HL-60 (cell line): ENCODE measurements around the gene SLC22A16.

Experiments used
- DNase-seq, 2 experiments: peaks; one replicate each; pipeline ENCODE4 v3.0.0-alpha.2; 2010 to 2020; ENCODE audit warnings: low read depth in 1 of 2, low spot score in 1 of 2
- H3K27ac ChIP-seq: fragments of 250-450 bp; sonication (Bioruptor Pico); replicated peaks from 2 replicates; pipeline ENCODE4 v1.5.1; 2020; ENCODE audit warnings: mild to moderate bottlenecking, moderate library complexity
- H3K27me3 ChIP-seq: fragments of 250-450 bp; sonication (Bioruptor Pico); 2 replicates; pipeline ENCODE4 v1.5.1; 2021; ENCODE audit warnings: mild to moderate bottlenecking, moderate library complexity; ENCODE audit not compliant: insufficient read depth, poor library complexity, severe bottlenecking
- H3K4me3 ChIP-seq: replicated peaks from 2 replicates; pipeline ENCODE4 v1.5.1; 2011; ENCODE audit warnings: mild to moderate bottlenecking, control low read depth, low read length; ENCODE audit not compliant: insufficient read depth
- GABPA ChIP-seq: IDR thresholded peaks from 2 replicates; pipeline ENCODE4 v1.6.1; 2012; ENCODE audit warnings: low read depth
- POLR2AphosphoS5 ChIP-seq: IDR thresholded peaks from 2 replicates; pipeline ENCODE4 v1.6.1; 2012; ENCODE audit warnings: low read depth
- SPI1 ChIP-seq: IDR thresholded peaks from 2 replicates; pipeline ENCODE4 v1.6.1; 2012; ENCODE audit warnings: low read depth, mild to moderate bottlenecking, borderline replicate concordance
- TF ChIP-seq, protein P1 (sequence below): IDR thresholded peaks from one replicate; pipeline ENCODE4 v1.5.1; 2011; ENCODE audit warnings: low read length, control low read depth, inconsistent platforms; ENCODE audit not compliant: insufficient read depth
- TF ChIP-seq, protein P2 (sequence below): IDR thresholded peaks from 2 replicates; pipeline ENCODE4 v1.6.1; 2012; ENCODE audit warnings: low read depth; ENCODE audit not compliant: insufficient replicate concordance

The SLC22A16 gene

DNA sequence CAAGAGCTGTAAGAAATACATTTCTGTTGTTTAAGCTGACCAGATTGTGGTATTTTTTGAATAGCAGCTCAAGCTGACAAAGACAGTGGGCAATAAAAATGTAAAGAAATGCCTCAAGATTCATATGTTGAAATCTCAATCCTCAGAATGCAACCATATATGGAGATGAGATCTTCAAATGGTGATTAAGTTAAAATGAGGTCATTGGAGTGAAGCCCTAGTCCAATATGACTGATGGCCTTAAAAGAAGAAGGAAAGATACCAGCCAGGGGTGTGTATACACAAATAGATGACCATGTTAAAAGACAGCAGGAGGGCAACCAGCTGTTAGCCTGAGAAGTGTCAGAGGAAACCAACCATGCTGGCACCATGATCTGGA lies 54.0 kb downstream of the SLC22A16 start:
- no peak for DNase-seq

DNA sequence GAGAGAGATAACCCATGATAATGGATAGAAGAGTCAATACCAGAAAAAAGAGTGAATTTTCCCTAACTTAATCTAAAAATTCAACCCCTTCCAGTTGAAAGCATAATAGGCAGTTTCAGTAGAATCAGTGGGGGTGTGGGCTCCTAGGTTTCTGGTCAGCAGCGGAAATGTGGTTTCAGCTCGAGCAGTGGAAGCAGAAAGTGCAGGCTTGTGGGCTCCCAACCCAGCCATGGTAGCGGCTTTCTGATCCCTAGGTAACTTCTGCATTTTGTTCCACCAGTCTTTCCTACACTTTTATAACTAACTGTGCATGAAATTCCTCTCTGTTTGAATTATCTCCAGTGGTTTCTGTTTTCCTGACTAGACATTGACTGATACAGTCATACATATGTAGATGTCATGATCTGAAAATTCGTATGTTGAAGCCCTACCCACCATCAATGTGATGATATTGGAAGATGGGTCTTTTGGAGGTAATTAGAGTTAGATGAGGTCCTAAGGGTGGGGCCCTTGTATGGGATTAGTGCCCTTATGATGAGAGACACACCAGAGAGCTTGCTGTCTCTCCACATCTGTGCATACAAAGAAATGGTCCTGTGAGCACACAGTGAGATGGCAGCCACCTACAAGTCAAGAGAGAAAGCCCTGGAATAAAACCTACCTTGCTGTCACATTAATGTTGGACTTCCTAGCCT lies 54.5 kb downstream of the SLC22A16 start:
- TF ChIP-seq POLR2AphosphoS5, result peak; percentile 71; the same call in 1 of the 2 replicates
- no peak for TF ChIP-seq GABPA
- peak; percentile 5; the same call in 1 of the 2 replicates for TF ChIP-seq SPI1
- DNase-seq, result peak; percentile 20 to 93
- H3K27ac ChIP-seq, result peak overlapping the region; percentile 62

More for the DNA sequence above, 54.0 kb downstream of the SLC22A16 start:
- no peak for TF ChIP-seq GABPA
- TF ChIP-seq, protein P1, sequence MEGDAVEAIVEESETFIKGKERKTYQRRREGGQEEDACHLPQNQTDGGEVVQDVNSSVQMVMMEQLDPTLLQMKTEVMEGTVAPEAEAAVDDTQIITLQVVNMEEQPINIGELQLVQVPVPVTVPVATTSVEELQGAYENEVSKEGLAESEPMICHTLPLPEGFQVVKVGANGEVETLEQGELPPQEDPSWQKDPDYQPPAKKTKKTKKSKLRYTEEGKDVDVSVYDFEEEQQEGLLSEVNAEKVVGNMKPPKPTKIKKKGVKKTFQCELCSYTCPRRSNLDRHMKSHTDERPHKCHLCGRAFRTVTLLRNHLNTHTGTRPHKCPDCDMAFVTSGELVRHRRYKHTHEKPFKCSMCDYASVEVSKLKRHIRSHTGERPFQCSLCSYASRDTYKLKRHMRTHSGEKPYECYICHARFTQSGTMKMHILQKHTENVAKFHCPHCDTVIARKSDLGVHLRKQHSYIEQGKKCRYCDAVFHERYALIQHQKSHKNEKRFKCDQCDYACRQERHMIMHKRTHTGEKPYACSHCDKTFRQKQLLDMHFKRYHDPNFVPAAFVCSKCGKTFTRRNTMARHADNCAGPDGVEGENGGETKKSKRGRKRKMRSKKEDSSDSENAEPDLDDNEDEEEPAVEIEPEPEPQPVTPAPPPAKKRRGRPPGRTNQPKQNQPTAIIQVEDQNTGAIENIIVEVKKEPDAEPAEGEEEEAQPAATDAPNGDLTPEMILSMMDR, result no peak
- no peak overlapping the region for H3K4me3 ChIP-seq
- peak overlapping the region; percentile 56 for H3K27ac ChIP-seq
- H3K27me3 ChIP-seq, result no peaks in the 10 kb centered on the region

DNA sequence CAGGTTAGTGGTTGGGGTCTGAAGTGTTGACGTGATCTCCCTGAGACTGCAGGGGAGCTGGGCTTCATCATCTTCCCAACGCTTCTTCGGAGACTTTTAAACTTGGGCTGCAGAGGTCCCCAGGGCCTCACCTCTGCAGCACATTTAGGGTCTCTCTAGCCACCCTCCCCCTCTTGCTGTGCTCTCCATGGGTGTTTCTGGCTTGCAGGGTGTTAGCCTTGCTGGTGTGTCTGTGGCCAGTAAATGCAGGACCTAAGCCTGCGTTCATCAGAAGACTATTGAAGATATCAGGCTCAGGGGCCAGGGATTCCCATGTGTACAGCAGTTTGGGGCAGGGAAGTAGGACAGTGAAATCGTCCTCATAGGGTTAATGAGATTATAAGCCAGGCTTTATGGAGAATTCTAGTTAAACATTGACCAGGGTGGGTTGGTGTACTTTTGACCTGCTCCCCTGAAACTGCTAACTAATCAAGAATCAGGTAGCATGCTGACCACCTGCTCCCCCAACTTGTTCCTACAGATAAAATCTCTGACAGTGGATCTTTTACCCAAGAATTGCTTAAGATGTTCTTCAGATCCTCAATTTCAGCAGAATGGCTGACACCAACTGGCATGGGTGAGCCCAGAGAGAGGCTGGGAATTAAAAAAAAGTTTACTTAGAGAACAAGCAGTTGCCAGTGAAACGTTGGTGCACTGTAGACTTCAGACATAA lies 57.2 kb downstream of the SLC22A16 start:
- Histone ChIP-seq H3K27ac (0 out of 2 replicates have a peak overlapping the region, but pooled peaks have one; percentile 1), H3K27me3 (no peaks in the 10 kb centered on the region), H3K4me3 (no peak overlapping the region)
- DNase-seq, result no peak
- no peak for TF ChIP-seq SPI1
- no peak for TF ChIP-seq POLR2AphosphoS5
- TF ChIP-seq, protein P1, result no peak
- TF ChIP-seq, protein P2, sequence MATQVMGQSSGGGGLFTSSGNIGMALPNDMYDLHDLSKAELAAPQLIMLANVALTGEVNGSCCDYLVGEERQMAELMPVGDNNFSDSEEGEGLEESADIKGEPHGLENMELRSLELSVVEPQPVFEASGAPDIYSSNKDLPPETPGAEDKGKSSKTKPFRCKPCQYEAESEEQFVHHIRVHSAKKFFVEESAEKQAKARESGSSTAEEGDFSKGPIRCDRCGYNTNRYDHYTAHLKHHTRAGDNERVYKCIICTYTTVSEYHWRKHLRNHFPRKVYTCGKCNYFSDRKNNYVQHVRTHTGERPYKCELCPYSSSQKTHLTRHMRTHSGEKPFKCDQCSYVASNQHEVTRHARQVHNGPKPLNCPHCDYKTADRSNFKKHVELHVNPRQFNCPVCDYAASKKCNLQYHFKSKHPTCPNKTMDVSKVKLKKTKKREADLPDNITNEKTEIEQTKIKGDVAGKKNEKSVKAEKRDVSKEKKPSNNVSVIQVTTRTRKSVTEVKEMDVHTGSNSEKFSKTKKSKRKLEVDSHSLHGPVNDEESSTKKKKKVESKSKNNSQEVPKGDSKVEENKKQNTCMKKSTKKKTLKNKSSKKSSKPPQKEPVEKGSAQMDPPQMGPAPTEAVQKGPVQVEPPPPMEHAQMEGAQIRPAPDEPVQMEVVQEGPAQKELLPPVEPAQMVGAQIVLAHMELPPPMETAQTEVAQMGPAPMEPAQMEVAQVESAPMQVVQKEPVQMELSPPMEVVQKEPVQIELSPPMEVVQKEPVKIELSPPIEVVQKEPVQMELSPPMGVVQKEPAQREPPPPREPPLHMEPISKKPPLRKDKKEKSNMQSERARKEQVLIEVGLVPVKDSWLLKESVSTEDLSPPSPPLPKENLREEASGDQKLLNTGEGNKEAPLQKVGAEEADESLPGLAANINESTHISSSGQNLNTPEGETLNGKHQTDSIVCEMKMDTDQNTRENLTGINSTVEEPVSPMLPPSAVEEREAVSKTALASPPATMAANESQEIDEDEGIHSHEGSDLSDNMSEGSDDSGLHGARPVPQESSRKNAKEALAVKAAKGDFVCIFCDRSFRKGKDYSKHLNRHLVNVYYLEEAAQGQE, result no peak
- no peak for TF ChIP-seq GABPA

More for the DNA sequence above, 54.5 kb downstream of the SLC22A16 start:
- no peak overlapping the region for H3K4me3 ChIP-seq
- no peaks in the 10 kb centered on the region for H3K27me3 ChIP-seq

DNA sequence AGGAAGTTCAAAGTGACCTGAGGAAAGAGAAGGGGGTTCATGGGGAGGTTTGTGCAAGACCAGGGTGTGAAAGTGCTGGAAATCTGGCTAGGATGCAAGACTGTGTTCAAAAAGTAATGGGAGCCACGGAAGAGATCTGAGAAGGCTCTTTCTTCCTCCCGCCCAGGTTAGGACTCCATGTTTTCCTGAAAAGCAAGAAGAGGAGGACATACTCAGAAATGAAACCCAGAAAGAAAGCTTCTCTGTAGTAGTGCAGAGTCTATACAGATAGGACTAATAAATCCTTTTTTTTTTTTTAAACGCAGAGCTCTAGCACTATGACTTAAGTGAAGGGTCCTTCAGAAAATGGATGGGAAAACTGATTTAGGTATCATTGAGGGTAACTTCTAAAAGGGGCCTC lies 57.8 kb downstream of the SLC22A16 start:
- Histone ChIP-seq H3K4me3 (no peak overlapping the region), H3K27ac (no peak overlapping the region), H3K27me3 (no peaks in the 10 kb centered on the region)
- no peak for TF ChIP-seq GABPA
- no peak for TF ChIP-seq POLR2AphosphoS5
- TF ChIP-seq, protein P1, result no peak
- TF ChIP-seq, protein P2, result no peak
- no peak for TF ChIP-seq SPI1
- no peak for DNase-seq
